Duodenal mucosa (tissue), 2 donors: ENCODE measurements around the gene TMOD2.

Experiments
- H3K27ac ChIP-seq: one replicate; pipeline ENCODE4 v1.7.0; 2013; ENCODE audit warnings: low read depth, low read length
- H3K27me3 ChIP-seq, 2 donors: one replicate each; pipeline ENCODE4 v1.7.0; 2013; ENCODE audit warnings: low read length in 2 of 2, control low read depth in 1 of 2; ENCODE audit not compliant: insufficient read depth in 2 of 2, control insufficient read depth in 1 of 2
- H3K36me3 ChIP-seq, 2 donors: one replicate each; pipeline ENCODE4 v1.7.0; 2013; ENCODE audit warnings: low read length in 2 of 2, control low read depth in 1 of 2; ENCODE audit not compliant: insufficient read depth in 2 of 2, control insufficient read depth in 1 of 2
- H3K4me1 ChIP-seq, 2 donors: one replicate each; pipeline ENCODE4 v1.7.0; 2013; ENCODE audit warnings: low read length in 2 of 2, control low read depth in 1 of 2; ENCODE audit not compliant: insufficient read depth in 2 of 2, control insufficient read depth in 1 of 2
- H3K4me3 ChIP-seq, 2 donors: one replicate each; pipeline ENCODE4 v1.7.0; 2013; ENCODE audit warnings: low read length in 2 of 2, low read depth in 1 of 2
- H3K9ac ChIP-seq, 2 donors: one replicate each; pipeline ENCODE4 v1.7.0; 2013; ENCODE audit warnings: low read length in 2 of 2, low read depth in 1 of 2
- H3K9me3 ChIP-seq, 2 donors: one replicate each; pipeline ENCODE4 v1.7.0; 2013; ENCODE audit warnings: low read length in 2 of 2, control low read depth in 1 of 2; ENCODE audit not compliant: control insufficient read depth in 1 of 2

The TMOD2 gene

DNA sequence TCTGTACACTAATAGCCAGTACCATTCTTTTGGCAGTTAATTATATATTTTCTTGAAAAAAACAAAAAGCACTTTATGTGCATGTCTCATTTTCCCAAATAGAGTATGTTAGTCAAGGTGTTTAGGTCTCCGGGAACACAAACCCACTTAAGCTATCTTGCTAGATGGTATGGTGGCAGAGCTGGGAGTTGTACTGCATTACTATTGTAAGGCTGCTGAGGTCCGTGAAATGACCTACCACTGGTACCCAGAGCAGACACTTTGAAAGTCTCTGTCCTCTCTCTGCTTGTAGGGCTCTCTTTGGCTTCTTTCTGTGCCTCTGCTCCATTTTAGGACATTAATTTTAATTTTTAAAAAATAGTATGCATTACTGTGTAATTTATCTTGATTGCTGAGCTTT is 86.9 kb downstream of the TMOD2 start:
- Histone ChIP-seq H3K27me3 (no peaks in the 10 kb centered on the region), H3K4me1 (peaks cover 23 to 41% of the 10 kb centered on the region in 2 donors), H3K36me3 (no peaks in the 10 kb centered on the region), H3K27ac (no peak overlapping the region), H3K9me3 (no peaks in the 10 kb centered on the region), H3K9ac (no peak overlapping the region), H3K4me3 (no peak overlapping the region)

DNA sequence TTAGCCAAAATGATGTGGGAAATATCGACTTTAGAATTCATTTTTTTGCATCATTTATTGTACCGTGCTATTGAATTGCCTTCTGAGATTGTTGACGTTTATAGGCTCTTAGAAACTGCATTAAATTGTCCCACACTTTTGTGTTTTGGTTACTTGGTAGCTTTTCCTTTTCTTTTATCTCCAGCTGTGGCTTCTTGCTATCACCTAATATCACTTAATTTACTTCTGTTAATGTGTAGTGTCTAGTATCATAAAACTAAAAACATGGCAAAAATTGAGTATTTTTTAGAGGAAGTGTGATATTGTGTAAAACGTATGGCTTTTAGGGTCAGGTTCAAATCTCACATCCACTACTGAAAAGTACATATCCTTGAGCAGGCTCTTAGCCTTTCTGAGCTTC is 89.3 kb downstream of the TMOD2 start:
- no peak overlapping the region for H3K27ac ChIP-seq
- peaks cover 33 to 55% of the 10 kb centered on the region in 2 donors for H3K4me1 ChIP-seq
- H3K4me3 ChIP-seq, result no peak overlapping the region
- no peak overlapping the region for H3K9ac ChIP-seq
- H3K27me3 ChIP-seq, result no peaks in the 10 kb centered on the region
- H3K36me3 ChIP-seq, result no peaks in the 10 kb centered on the region
- H3K9me3 ChIP-seq, result no peaks in the 10 kb centered on the region

DNA sequence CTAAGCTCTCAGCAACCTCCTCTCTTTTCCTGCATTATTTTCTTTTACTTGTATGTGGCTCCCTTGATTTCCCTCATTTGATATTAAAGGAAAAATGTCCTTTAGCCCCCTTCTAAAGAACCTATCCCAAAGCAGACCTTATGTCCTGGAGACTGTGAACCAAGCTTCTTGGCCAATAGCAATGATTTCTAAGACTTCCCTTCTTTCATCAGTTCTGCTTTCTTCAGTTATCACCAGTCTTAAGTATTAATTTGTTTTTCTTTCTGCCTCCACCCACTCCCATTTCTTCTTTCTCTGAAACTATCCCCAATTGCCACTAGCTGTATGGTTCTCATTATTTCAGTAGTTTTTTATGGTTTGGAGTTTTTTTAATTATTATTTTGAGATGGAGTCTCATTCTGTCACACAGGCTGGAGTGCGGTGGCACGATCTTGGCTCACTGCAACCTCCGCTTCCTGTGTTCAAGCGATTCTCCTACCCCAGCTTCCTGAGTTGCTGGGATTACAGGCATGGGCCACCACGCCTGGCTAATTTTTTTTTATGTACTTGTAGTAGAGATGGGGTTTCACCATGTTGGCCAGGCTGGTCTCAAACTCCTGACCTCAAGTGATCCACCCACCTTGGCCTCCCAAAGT is 90.1 kb downstream of the TMOD2 start:
- no peak overlapping the region for H3K27ac ChIP-seq
- no peak overlapping the region for H3K9ac ChIP-seq
- no peaks in the 10 kb centered on the region for H3K27me3 ChIP-seq
- H3K9me3 ChIP-seq, result no peaks in the 10 kb centered on the region
- H3K36me3 ChIP-seq, result no peaks in the 10 kb centered on the region
- no peak overlapping the region for H3K4me3 ChIP-seq
- H3K4me1 ChIP-seq, result peaks cover 38 to 60% of the 10 kb centered on the region in 2 donors

DNA sequence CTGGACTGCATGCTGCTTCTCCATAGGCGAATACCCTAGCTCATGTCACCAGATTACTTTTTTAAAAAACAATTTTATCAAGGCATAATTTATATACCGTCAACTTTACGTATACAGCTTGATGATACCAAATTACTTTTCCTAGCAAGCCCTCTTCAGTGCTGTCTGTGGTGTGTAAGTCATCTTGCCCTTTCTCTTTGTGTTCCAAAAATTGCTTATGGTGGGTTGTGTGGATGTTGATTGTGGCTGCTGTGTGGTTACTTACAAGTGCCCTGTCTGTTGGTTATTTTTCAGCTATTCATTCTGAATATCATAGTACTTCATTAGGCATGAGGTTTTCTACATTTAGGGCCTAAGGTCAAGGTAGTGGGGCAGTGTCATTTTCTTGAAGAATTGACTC is 90.9 kb downstream of the TMOD2 start:
- Histone ChIP-seq H3K36me3 (no peaks in the 10 kb centered on the region), H3K9ac (no peak overlapping the region), H3K4me3 (no peak overlapping the region), H3K4me1 (peaks cover 38 to 61% of the 10 kb centered on the region in 2 donors), H3K27me3 (no peaks in the 10 kb centered on the region), H3K27ac (no peak overlapping the region), H3K9me3 (no peaks in the 10 kb centered on the region)

DNA sequence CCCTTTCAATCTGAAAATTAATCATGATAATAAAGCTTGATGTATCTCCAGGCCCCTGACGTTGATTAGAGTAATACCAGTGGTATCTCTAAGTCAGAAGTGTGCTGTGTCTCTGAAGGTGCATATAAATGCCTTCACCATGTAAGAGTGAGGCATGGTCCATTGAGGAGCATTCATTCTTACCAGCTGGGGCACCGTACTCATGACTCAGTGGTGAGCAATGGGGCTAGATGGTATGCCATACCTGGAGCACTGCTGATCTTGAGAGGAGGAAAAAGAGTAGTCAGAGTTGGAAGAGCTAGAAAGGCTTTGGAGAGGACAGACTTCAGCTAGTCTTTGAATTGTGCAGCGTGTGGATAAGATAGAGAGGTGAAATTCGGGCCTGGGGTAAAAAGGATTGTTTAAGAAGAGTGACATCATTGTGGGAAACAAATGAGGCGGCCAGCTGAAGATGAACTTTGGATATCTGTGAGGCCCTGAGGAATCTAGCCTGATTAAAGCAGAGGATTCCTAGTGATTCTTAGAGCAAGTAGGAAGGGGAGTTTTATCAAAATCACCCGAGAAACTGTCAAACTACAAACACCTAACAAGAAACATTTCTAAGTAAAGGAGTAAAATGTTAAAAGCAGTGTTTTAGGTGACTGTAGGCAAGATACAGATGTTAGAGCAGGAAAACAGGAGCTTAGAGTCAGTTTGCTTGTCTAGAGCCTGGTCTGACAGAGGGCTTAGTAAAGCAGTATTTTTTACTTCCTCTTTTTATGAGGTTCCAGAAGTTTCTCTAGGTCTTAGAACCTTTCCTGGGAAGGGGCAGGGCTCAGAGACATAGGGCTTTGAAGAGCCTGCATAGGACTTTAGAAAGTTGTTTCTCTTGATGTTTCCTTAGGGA is 91.7 kb downstream of the TMOD2 start:
- no peak overlapping the region for H3K9ac ChIP-seq
- H3K4me3 ChIP-seq, result no peak overlapping the region
- H3K27ac ChIP-seq, result no peak overlapping the region
- no peaks in the 10 kb centered on the region for H3K27me3 ChIP-seq
- no peaks in the 10 kb centered on the region for H3K36me3 ChIP-seq
- H3K9me3 ChIP-seq, result no peaks in the 10 kb centered on the region
- peaks cover 31 to 53% of the 10 kb centered on the region in 2 donors for H3K4me1 ChIP-seq

DNA sequence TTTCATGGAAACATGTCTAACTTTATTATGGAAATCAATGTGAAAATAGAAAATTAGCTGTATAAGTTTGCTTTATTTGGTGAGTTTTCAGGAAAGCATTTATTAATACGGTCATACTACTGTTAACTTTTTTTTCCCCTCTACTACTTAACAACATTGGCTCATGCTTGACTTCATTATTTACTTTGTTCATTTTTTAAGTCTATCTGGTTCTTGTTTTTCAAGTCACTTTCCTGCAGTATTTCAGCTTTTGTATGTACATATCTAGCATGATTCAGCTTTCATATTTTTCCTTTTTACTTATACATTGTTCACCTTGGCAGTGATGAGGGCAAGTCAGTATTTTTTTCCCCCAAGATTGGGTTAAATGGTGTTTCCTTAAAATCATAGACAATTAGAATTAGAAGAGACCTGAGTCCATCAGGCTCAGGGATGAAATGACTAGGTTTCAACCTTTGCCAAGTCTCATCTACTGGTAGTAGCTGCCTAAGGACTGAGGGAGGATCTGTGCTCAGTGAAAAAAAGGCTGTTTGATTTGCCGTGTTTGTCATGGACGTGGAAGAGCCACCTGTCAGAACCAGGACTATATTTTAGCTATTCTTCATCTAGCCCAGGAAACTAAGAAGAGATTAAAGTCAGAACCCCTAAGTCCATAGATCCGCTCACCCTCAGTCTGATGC is 93.5 kb downstream of the TMOD2 start:
- no peak overlapping the region for H3K27ac ChIP-seq
- H3K9ac ChIP-seq, result no peak overlapping the region
- no peaks in the 10 kb centered on the region for H3K9me3 ChIP-seq
- no peaks in the 10 kb centered on the region for H3K27me3 ChIP-seq
- H3K4me1 ChIP-seq, result peaks cover 31 to 47% of the 10 kb centered on the region in 2 donors
- no peak overlapping the region for H3K4me3 ChIP-seq
- H3K36me3 ChIP-seq, result no peaks in the 10 kb centered on the region

DNA sequence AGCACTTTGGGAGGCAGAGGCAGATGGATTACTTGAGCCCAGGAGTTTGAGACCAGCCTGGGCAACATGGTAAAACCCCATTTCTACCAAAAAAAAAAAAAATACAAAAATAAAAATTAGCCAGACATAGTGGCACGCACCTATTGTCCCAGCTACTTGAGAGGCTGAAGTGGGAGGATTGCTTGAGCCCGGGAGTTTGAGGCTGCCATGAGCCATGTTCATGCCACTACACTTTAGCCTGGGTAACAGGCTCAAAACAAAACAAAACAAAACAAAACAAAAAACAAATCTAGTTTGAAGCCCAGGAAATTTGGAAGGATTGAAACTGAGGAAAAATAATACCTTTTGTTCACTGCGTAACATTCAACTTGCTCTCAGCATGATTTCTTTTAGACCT is 94.7 kb downstream of the TMOD2 start:
- H3K4me3 ChIP-seq, result no peak overlapping the region
- peaks cover 31 to 41% of the 10 kb centered on the region in 2 donors for H3K4me1 ChIP-seq
- H3K9ac ChIP-seq, result no peak overlapping the region
- no peak overlapping the region for H3K27ac ChIP-seq
- H3K27me3 ChIP-seq, result no peaks in the 10 kb centered on the region
- H3K9me3 ChIP-seq, result no peaks in the 10 kb centered on the region
- no peaks in the 10 kb centered on the region for H3K36me3 ChIP-seq

DNA sequence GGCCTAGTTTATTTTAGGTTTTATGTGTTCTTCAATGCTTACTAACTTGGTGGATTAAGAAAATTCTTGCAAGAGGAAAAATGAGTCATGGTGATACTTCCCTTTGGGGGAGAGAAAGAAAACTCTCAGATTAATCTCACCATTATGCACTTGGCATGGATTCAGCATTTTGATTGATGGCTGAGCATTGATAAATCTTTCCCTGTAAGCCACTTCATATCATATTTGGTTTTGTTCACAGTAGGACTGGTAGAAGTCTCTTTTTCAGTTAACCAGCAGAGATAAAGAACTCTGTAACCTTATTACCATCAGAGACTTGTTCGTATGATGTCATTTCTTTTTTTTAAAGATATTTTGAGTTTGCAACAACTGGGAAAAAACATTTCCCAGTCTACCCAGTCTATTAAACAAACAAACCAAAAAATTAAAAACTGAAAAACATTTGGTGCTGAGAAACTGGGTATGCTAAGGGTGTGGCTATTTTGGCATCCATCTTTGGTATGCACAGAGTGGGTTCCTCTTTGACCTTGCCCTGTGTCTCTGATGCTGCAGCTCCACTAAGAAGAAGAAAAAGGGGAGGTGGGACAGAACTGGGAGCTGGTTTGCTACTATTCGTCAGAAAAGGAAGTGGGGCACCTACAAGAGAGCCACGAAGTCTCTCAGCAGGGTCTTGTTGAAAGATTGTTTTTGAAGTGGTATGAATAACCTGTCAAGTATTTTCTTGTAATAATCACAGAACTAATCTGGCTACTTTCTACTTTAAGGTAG is 95.2 kb downstream of the TMOD2 start:
- H3K27ac ChIP-seq, result peak overlapping the region; percentile 39

DNA sequence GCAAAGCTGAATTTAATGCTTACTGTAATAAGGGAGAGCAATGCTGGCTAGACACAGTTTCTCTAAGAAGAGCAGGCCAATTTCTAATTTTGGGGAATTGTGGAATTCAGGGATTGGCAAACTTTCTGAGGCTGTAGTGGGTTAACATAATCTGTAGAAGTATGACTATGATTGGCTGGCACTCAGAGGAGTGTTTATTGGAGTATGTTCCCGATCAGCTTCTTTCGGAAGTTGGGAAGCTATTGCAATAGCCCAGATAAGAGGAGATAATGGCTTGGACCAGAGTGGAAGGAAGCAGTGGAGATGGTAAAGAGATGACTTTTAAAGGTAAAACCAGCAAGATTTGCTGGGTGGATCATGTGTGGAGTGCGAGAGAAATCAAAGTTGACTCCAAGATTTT is 97.4 kb downstream of the TMOD2 start:
- no peaks in the 10 kb centered on the region for H3K36me3 ChIP-seq
- H3K27me3 ChIP-seq, result no peaks in the 10 kb centered on the region
- H3K4me1 ChIP-seq, result peaks cover 10 to 21% of the 10 kb centered on the region in 2 donors
- no peak overlapping the region for H3K27ac ChIP-seq
- no peak overlapping the region for H3K4me3 ChIP-seq
- H3K9ac ChIP-seq, result no peak overlapping the region
- no peaks in the 10 kb centered on the region for H3K9me3 ChIP-seq

More for the DNA sequence above, 95.2 kb downstream of the TMOD2 start:
- peaks cover 31 to 40% of the 10 kb centered on the region in 2 donors for H3K4me1 ChIP-seq
- no peaks in the 10 kb centered on the region for H3K27me3 ChIP-seq
- H3K36me3 ChIP-seq, result no peaks in the 10 kb centered on the region
- no peaks in the 10 kb centered on the region for H3K9me3 ChIP-seq
- H3K9ac ChIP-seq, result no peak overlapping the region
- no peak overlapping the region for H3K4me3 ChIP-seq
